GM12878 (cell line): Measurements from ENCODE around the gene LRWD1. TPM values are rescaled to one million over a fixed set of nuclear protein-coding genes. Genes with fewer than 3 reads are reported as not detected.

Experiments used
- ASH2L ChIP-seq: fragments of 300-600, 200-600 bp; sonication (generic); IDR thresholded peaks from 2 replicates; pipeline ENCODE4 v1.6.1; 2017; ENCODE audit warnings: low read depth, mild to moderate bottlenecking, borderline replicate concordance
- CHD2 ChIP-seq: IDR thresholded peaks from 2 replicates; pipeline ENCODE4 v1.6.1; 2011; ENCODE audit warnings: low read depth, low read length, improper control_type of control experiment, borderline replicate concordance
- HDGF ChIP-seq: fragments of 450-650 bp; IDR thresholded peaks from 2 replicates; pipeline ENCODE4 v1.6.1; 2016; ENCODE audit warnings: antibody characterized with exemption
- MXI1 ChIP-seq: fragments of 150-350 bp; IDR thresholded peaks from 2 replicates; pipeline ENCODE4 v1.6.1; 2011; ENCODE audit warnings: low read depth, mild to moderate bottlenecking, inconsistent platforms, low read length, improper control_type of control experiment
- NR2C1 ChIP-seq: fragments of 450-650 bp; IDR thresholded peaks from 2 replicates; pipeline ENCODE4 v1.6.1; 2017; ENCODE audit warnings: antibody characterized with exemption, mild to moderate bottlenecking, moderate library complexity
- POLR2AphosphoS5 ChIP-seq: IDR thresholded peaks from 2 replicates; pipeline ENCODE4 v1.6.1; 2011; ENCODE audit warnings: mild to moderate bottlenecking, low read length, inconsistent platforms
- SMARCA5 ChIP-seq: fragments of 450-650 bp; IDR thresholded peaks from 2 replicates; pipeline ENCODE4 v1.6.1; 2017; ENCODE audit warnings: mild to moderate bottlenecking
- ZBTB40 ChIP-seq: fragments of 450-650 bp; IDR thresholded peaks from 2 replicates; pipeline ENCODE4 v1.6.1; 2016; ENCODE audit warnings: mild to moderate bottlenecking, moderate library complexity, borderline replicate concordance
- polyA plus RNA-seq, 11 experiments: library from polyadenylated mRNA; depleted of rRNA in 4 of 11; unstranded in 6 of 11; stranded (reverse) in 5 of 11; fragments of >200 nt; fragmentation: Nextera tagmentation in 4 of 11; fragmentation: Illumina TruSeq in 1 of 11; extraction: Ambion mirVana in 4 of 11; extraction: Trizol in 1 of 11; gene quantifications; 1 replicate in 1 of 11; 2 replicates in 10 of 11; pipeline versions ENCODE4 v1.2.1 to v1.2.3, GENCODE V29; 2011 to 2016; ENCODE audit warnings: inconsistent platforms in 2 of 11, missing spikeins in 2 of 11, low read depth in 1 of 11
- total RNA-seq, 4 experiments: library from RNA; depleted of rRNA in 3 of 4; stranded (reverse); fragments of >200 nt in 3 of 4; fragmentation: Illumina TruSeq in 1 of 4; extraction: Trizol in 1 of 4; gene quantifications; 2 replicates each; pipeline versions ENCODE4 v1.2.1 to v1.2.3, GENCODE V29; 2013 to 2021
- TF ChIP-seq, protein P1 (sequence below): fragments of 450-650 bp; conservative IDR thresholded peaks from 2 replicates; pipeline ENCODE4 v1.6.1; 2017; ENCODE audit warnings: mild to moderate bottlenecking, moderate library complexity

Gene LRWD1
- total and polyA plus RNA-seq, 10 of the 15 experiments (the other 5 are each of a cell fraction or from before 2014, with no cell fraction given), result 0.40 to 64.4 (median 26.1) TPM

GRCh38 chr7:102467581-102468477 is 3.0 kb downstream of the LRWD1 start (continued):
- no peak for TF ChIP-seq CHD2
- TF ChIP-seq, protein P1, sequence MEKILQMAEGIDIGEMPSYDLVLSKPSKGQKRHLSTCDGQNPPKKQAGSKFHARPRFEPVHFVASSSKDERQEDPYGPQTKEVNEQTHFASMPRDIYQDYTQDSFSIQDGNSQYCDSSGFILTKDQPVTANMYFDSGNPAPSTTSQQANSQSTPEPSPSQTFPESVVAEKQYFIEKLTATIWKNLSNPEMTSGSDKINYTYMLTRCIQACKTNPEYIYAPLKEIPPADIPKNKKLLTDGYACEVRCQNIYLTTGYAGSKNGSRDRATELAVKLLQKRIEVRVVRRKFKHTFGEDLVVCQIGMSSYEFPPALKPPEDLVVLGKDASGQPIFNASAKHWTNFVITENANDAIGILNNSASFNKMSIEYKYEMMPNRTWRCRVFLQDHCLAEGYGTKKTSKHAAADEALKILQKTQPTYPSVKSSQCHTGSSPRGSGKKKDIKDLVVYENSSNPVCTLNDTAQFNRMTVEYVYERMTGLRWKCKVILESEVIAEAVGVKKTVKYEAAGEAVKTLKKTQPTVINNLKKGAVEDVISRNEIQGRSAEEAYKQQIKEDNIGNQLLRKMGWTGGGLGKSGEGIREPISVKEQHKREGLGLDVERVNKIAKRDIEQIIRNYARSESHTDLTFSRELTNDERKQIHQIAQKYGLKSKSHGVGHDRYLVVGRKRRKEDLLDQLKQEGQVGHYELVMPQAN, result no peak
- no peak for TF ChIP-seq POLR2AphosphoS5
- no peak for TF ChIP-seq NR2C1
- TF ChIP-seq SMARCA5, result no peak
- no peak for TF ChIP-seq ZBTB40
- TF ChIP-seq ASH2L, result no peak
- no peak for TF ChIP-seq HDGF
- no peak for TF ChIP-seq MXI1
